ENCODE data around the gene PTPRD. TPM values are rescaled to one million over a fixed set of nuclear protein-coding genes. Genes with fewer than 3 reads are reported as not detected.
"Not testable (repeated sequence)": the region's sequence is repeated elsewhere in the genome, so short reads cannot be mapped to it uniquely, and the experiment has no call there.

Gene PTPRD
- total RNA-seq, 2 experiments from 2014 or later: not detected

DNA sequence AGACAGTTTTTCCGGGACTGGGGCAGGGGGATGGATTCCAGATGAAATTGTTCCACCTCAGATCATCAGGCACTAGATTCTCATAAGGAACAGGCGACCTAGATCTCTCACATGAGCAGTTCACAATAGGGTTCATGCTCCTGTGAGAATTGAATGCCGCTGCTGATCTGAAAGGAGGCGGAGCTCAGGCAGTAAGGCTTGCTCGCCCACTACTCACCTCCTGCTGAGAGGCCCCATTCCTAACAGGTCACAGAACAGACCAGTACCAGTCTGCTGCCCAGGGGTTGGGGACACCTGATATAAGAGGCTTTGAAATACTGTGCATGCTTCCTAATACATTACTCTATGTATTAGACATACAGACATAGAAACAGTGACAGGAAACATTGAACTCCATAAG is 41.1 kb downstream of the PTPRD start:
- CTCF ChIA-PET: no interaction called here
- no peaks in the 10 kb centered on the region for H3K36me3 Mint-ChIP-seq (ENCODE audit: low read depth)
- no peak overlapping the region for H3K27ac Mint-ChIP-seq
- no peak overlapping the region for H3K4me3 Mint-ChIP-seq
- no peak for DNase-seq
- H3K27me3 Mint-ChIP-seq (ENCODE audit: low read depth): no peaks in the 10 kb centered on the region
- no peak for ATAC-seq
- H3K9me3 Mint-ChIP-seq (ENCODE audit: insufficient read depth): peaks cover 18% of the 10 kb centered on the region
- no peaks in the 10 kb centered on the region for H3K4me1 Mint-ChIP-seq (ENCODE audit: low read depth)
- POLR2A ChIA-PET: no interaction called here

DNA sequence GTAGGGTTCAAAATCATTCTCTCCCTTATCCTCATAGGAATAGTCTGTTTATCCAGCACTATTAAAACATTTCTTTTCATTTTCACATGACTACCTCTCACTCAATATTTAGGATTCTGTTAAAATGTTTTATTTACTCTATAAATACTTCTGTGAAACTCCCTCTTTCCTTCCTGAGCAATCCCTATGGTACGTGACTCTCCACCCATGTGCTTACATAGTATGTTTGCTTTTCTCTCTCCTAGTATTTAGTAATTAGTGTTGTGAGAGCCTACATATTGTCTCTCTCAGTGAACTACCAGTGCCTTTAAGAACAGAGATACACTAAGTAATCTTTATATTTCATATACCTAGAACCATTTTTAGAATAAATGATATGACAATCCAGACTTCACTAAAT is 46.0 kb downstream of the PTPRD start:
- Mint-ChIP-seq H3K4me3 (no peak overlapping the region), H3K27ac (no peak overlapping the region), H3K36me3 (ENCODE audit: low read depth) (no peaks in the 10 kb centered on the region), H3K9me3 (ENCODE audit: insufficient read depth) (peaks cover 11% of the 10 kb centered on the region), H3K27me3 (ENCODE audit: low read depth) (no peaks in the 10 kb centered on the region), H3K4me1 (ENCODE audit: low read depth) (no peaks in the 10 kb centered on the region)
- POLR2A ChIA-PET: no interaction called here
- DNase-seq: no peak
- ATAC-seq: no peak
- CTCF ChIA-PET: no interaction called here

- peaks cover 15% of the 10 kb centered on the region for H3K9me3 Mint-ChIP-seq (ENCODE audit: insufficient read depth)
- ATAC-seq (no peak), DNase-seq (no peak)
- no peak overlapping the region for H3K4me3 Mint-ChIP-seq
- no peak overlapping the region for H3K27ac Mint-ChIP-seq
- ChIA-PET POLR2A (no interaction called here), CTCF (no interaction called here)
- H3K36me3 Mint-ChIP-seq (ENCODE audit: low read depth): no peaks in the 10 kb centered on the region
- H3K4me1 Mint-ChIP-seq (ENCODE audit: low read depth): no peaks in the 10 kb centered on the region
- H3K27me3 Mint-ChIP-seq (ENCODE audit: low read depth): no peaks in the 10 kb centered on the region
Measured at GRCh38 chr9:10562581-10563343, 50.0 kb downstream of the PTPRD start.

GRCh38 chr9:10548348-10548747 is 64.5 kb downstream of the PTPRD start:
- ChIA-PET CTCF (no interaction called here), POLR2A (no interaction called here)
- no peaks in the 10 kb centered on the region for H3K36me3 Mint-ChIP-seq (ENCODE audit: low read depth)

GRCh38 chr9:10538073-10538472 is 74.7 kb downstream of the PTPRD start:
- H3K36me3 Mint-ChIP-seq (ENCODE audit: low read depth): no peaks in the 10 kb centered on the region
- DNase-seq (no peak), ATAC-seq (no peak)
- H3K9me3 Mint-ChIP-seq (ENCODE audit: insufficient read depth): peaks cover 14% of the 10 kb centered on the region
- no peak overlapping the region for H3K27ac Mint-ChIP-seq
- POLR2A ChIA-PET: no interaction called here
- no peaks in the 10 kb centered on the region for H3K27me3 Mint-ChIP-seq (ENCODE audit: low read depth)
- no peak overlapping the region for H3K4me3 Mint-ChIP-seq
- no peaks in the 10 kb centered on the region for H3K4me1 Mint-ChIP-seq (ENCODE audit: low read depth)
- CTCF ChIA-PET: no interaction called here

More at GRCh38 chr9:10548348-10548747, 64.5 kb downstream of the PTPRD start:
- H3K27me3 Mint-ChIP-seq (ENCODE audit: low read depth): no peaks in the 10 kb centered on the region
- ATAC-seq (no peak), DNase-seq (no peak)
- no peak overlapping the region for H3K27ac Mint-ChIP-seq
- no peaks in the 10 kb centered on the region for H3K4me1 Mint-ChIP-seq (ENCODE audit: low read depth)
- no peak overlapping the region for H3K4me3 Mint-ChIP-seq
- no peaks in the 10 kb centered on the region for H3K9me3 Mint-ChIP-seq (ENCODE audit: insufficient read depth)

GRCh38 chr9:10534850-10535249 is 78.0 kb downstream of the PTPRD start:
- ChIA-PET CTCF (no interaction called here), POLR2A (no interaction called here)

DNA sequence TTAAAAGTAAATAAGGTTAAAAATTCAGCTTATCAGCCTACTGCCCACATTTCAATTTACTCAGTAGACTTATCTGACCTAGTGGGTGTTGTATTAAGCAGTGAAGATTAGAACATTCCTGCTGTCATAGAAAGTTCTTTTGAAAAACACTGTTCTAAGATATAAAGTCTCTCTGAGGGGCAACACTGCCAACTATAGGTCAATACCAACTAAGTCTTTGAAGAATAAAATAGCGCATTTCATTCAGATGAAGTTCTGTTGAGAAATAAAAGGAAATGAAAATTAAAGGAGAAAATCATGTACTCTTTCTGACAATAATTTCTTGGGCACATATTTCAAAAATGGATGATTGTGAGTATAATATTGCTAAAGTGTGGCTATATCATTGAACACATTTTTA is 86.8 kb downstream of the PTPRD start:
- ChIA-PET POLR2A (no interaction called here), CTCF (no interaction called here)
- Mint-ChIP-seq H3K4me3 (no peak overlapping the region), H3K27me3 (ENCODE audit: low read depth) (no peaks in the 10 kb centered on the region), H3K36me3 (ENCODE audit: low read depth) (no peaks in the 10 kb centered on the region), H3K27ac (no peak overlapping the region), H3K4me1 (ENCODE audit: low read depth) (no peaks in the 10 kb centered on the region), H3K9me3 (ENCODE audit: insufficient read depth) (peaks cover 8% of the 10 kb centered on the region)
- DNase-seq (no peak), ATAC-seq (no peak)

More at GRCh38 chr9:10534850-10535249, 78.0 kb downstream of the PTPRD start:
- no peak overlapping the region for H3K4me3 Mint-ChIP-seq
- no peaks in the 10 kb centered on the region for H3K27me3 Mint-ChIP-seq (ENCODE audit: low read depth)
- ATAC-seq (no peak), DNase-seq (no peak)
- no peaks in the 10 kb centered on the region for H3K4me1 Mint-ChIP-seq (ENCODE audit: low read depth)
- H3K9me3 Mint-ChIP-seq (ENCODE audit: insufficient read depth): peaks cover 14% of the 10 kb centered on the region
- H3K27ac Mint-ChIP-seq: no peak overlapping the region
- no peaks in the 10 kb centered on the region for H3K36me3 Mint-ChIP-seq (ENCODE audit: low read depth)

DNA sequence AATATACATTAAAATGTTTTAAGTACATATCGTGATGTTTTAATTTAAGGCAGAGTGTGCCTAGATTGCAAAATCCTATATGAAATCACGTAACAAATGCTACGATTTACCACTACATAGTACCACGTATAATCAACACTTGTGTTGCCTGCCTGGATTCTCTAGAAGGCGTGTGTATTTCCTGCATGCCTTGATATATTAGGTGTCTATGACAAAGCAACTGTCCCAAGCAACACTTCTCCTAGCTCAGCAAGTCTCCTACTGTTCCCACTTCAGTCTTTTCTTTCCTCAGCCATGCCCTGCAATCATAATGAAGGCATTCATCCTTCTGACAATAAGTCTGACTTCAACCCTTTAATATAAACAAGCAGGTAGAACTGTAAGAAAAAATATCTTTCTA is 89.6 kb downstream of the PTPRD start:
- H3K4me3 Mint-ChIP-seq: no peak overlapping the region
- no peak overlapping the region for H3K27ac Mint-ChIP-seq
- H3K27me3 Mint-ChIP-seq (ENCODE audit: low read depth): no peaks in the 10 kb centered on the region
- ChIA-PET CTCF (no interaction called here), POLR2A (no interaction called here)
- H3K36me3 Mint-ChIP-seq (ENCODE audit: low read depth): no peaks in the 10 kb centered on the region
- ATAC-seq: no peak
- no peaks in the 10 kb centered on the region for H3K4me1 Mint-ChIP-seq (ENCODE audit: low read depth)
- H3K9me3 Mint-ChIP-seq (ENCODE audit: insufficient read depth): peaks cover 21% of the 10 kb centered on the region
- DNase-seq: no peak

- Mint-ChIP-seq H3K4me3 (no peak overlapping the region), H3K27me3 (ENCODE audit: low read depth) (no peaks in the 10 kb centered on the region), H3K27ac (no peak overlapping the region), H3K4me1 (ENCODE audit: low read depth) (no peaks in the 10 kb centered on the region), H3K36me3 (ENCODE audit: low read depth) (no peaks in the 10 kb centered on the region), H3K9me3 (ENCODE audit: insufficient read depth) (peaks cover 15% of the 10 kb centered on the region)
- no peak for ATAC-seq
- POLR2A ChIA-PET: no interaction called here
- DNase-seq: no peak
- CTCF ChIA-PET: no interaction called here
Measured at GRCh38 chr9:10512144-10512543, 100.7 kb downstream of the PTPRD start.

DNA sequence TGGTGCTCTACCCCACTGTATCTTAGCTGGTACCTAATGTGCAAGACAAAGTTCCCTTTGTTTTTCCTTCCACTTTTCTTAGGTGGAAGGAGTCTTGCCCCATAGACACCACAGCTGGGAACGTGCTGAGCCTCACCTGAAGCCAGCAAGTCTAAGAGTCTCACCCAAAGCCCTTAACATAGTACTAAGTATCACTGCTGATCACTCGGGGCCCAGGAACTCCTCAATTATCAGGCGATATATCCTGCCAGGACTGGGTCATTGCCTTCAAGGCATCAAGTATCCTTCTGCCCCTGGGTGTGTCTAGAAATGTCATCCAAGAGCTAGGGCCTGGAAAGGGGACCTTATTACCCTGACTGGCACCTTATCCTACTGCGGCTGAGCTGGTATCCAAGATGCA is 123.9 kb downstream of the PTPRD start:
- POLR2A ChIA-PET: no interaction called here
- Mint-ChIP-seq H3K4me3 (no peak overlapping the region), H3K4me1 (ENCODE audit: low read depth) (no peaks in the 10 kb centered on the region), H3K36me3 (ENCODE audit: low read depth) (no peaks in the 10 kb centered on the region), H3K27me3 (ENCODE audit: low read depth) (no peaks in the 10 kb centered on the region), H3K9me3 (ENCODE audit: insufficient read depth) (peaks cover 22% of the 10 kb centered on the region), H3K27ac (no peak overlapping the region)
- DNase-seq: no peak
- ATAC-seq: no peak
- CTCF ChIA-PET: no interaction called here

- Mint-ChIP-seq H3K36me3 (ENCODE audit: low read depth) (no peaks in the 10 kb centered on the region), H3K4me3 (no peak overlapping the region), H3K27ac (no peak overlapping the region), H3K4me1 (ENCODE audit: low read depth) (no peaks in the 10 kb centered on the region), H3K9me3 (ENCODE audit: insufficient read depth) (peaks cover 25% of the 10 kb centered on the region), H3K27me3 (ENCODE audit: low read depth) (no peaks in the 10 kb centered on the region)
- ChIA-PET POLR2A (no interaction called here), CTCF (no interaction called here)
- DNase-seq: no peak
- ATAC-seq: no peak
Measured at GRCh38 chr9:10479172-10479571, 133.6 kb downstream of the PTPRD start.

DNA sequence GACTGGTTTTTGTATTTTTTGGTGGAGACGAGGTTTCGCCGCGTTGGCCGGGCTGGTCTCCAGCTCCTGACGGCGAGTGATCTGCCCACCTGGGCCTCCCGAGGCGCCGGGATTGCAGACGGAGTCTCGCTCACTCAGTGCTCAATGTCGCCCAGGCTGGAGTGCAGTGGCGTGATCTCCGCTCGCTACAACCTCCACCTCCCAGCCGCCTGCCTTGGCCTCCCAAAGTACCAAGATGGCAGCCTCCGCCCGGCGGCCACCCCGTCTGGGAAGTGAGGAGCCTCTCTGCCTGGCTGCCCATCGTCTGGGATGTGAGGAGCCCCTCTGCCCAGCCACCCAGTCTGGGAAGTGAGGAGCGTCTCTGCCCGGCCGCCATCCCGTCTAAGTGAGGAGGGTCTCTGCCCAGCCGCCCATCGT is 163.6 kb downstream of the PTPRD start:
- H3K9me3 Mint-ChIP-seq (ENCODE audit: insufficient read depth): peaks cover 11% of the 10 kb centered on the region
- H3K36me3 Mint-ChIP-seq (ENCODE audit: low read depth); ATAC-seq; H3K4me3 Mint-ChIP-seq; H3K27ac Mint-ChIP-seq; H3K4me1 Mint-ChIP-seq (ENCODE audit: low read depth); DNase-seq; H3K27me3 Mint-ChIP-seq (ENCODE audit: low read depth); POLR2A ChIA-PET; CTCF ChIA-PET: not testable (repeated sequence)

- no peaks in the 10 kb centered on the region for H3K36me3 Mint-ChIP-seq (ENCODE audit: low read depth)
- no peak overlapping the region for H3K4me3 Mint-ChIP-seq
- H3K27me3 Mint-ChIP-seq (ENCODE audit: low read depth): no peaks in the 10 kb centered on the region
- ATAC-seq: no peak
- peaks cover 21% of the 10 kb centered on the region for H3K9me3 Mint-ChIP-seq (ENCODE audit: insufficient read depth)
- POLR2A ChIA-PET: no interaction called here
- H3K27ac Mint-ChIP-seq: no peak overlapping the region
- no peak for DNase-seq
- CTCF ChIA-PET: no interaction called here
- H3K4me1 Mint-ChIP-seq (ENCODE audit: low read depth): no peaks in the 10 kb centered on the region
Measured at GRCh38 chr9:10447036-10447435, 165.8 kb downstream of the PTPRD start.

Measured in activated CD8-positive, alpha-beta T cell treated with anti-CD3 and anti-CD28 coated beads, Interleukin-2, amount 10 ng/mL, durations not matched to agents 7 days and 5 days (primary cell).